Measurements from ENCODE around the gene BNIP1. TPM values are rescaled to one million over a fixed set of nuclear protein-coding genes. Genes with fewer than 3 reads are reported as not detected.

The BNIP1 gene
- total RNA-seq, 1 donor: 14.5 TPM

GRCh38 chr5:173200356-173200755 is 56.0 kb downstream of the BNIP1 start:
- Histone ChIP-seq H3K4me3 (ENCODE audit: insufficient read depth, low read length) (no peak overlapping the region), H2AFZ (ENCODE audit: low read length) (no peak overlapping the region), H3K27ac (ENCODE audit: low read depth, low read length) (no peak overlapping the region), H3K4me1 (ENCODE audit: insufficient read depth, low read length) (peaks cover 8% of the 10 kb centered on the region), H3K36me3 (ENCODE audit: insufficient read depth, low read length) (no peaks in the 10 kb centered on the region), H3K27me3 (ENCODE audit: insufficient read depth, low read length) (peaks cover 22% of the 10 kb centered on the region), H4K20me1 (ENCODE audit: insufficient read depth, low read length) (no peaks in the 10 kb centered on the region), H3K79me2 (ENCODE audit: insufficient read depth, low read length) (no peaks in the 10 kb centered on the region), H3K9me3 (ENCODE audit: low read depth, low read length) (peaks cover 5% of the 10 kb centered on the region), H3K4me2 (ENCODE audit: insufficient read depth, low read length) (no peak overlapping the region)
- no peak for DNase-seq (ENCODE audit: insufficient read length, low spot score, missing footprints)
- no peak for TF ChIP-seq CTCF (IDR thresholded peaks at IDR 0.05; ENCODE audit: extremely low read depth, low read depth, low read length)

GRCh38 chr5:173201636-173202265 is 57.4 kb downstream of the BNIP1 start:
- H3K4me3 ChIP-seq (ENCODE audit: insufficient read depth, low read length): no peak overlapping the region
- H3K4me1 ChIP-seq (ENCODE audit: insufficient read depth, low read length): peaks cover 8% of the 10 kb centered on the region
- H4K20me1 ChIP-seq (ENCODE audit: insufficient read depth, low read length): no peaks in the 10 kb centered on the region
- H2AFZ ChIP-seq (ENCODE audit: low read length): no peak overlapping the region
- H3K36me3 ChIP-seq (ENCODE audit: insufficient read depth, low read length): no peaks in the 10 kb centered on the region
- TF ChIP-seq CTCF (IDR thresholded peaks at IDR 0.05; ENCODE audit: extremely low read depth, low read depth, low read length): no peak
- H3K27ac ChIP-seq (ENCODE audit: low read depth, low read length): no peak overlapping the region
- peaks cover 5% of the 10 kb centered on the region for H3K9me3 ChIP-seq (ENCODE audit: low read depth, low read length)
- H3K79me2 ChIP-seq (ENCODE audit: insufficient read depth, low read length): no peaks in the 10 kb centered on the region
- H3K4me2 ChIP-seq (ENCODE audit: insufficient read depth, low read length): peak overlapping the region; percentile 45
- peak; percentile 95 for DNase-seq (ENCODE audit: insufficient read length, low spot score, missing footprints)
- H3K27me3 ChIP-seq (ENCODE audit: insufficient read depth, low read length): peaks cover 28% of the 10 kb centered on the region

- Histone ChIP-seq H3K27me3 (ENCODE audit: insufficient read depth, low read length) (peaks cover 30% of the 10 kb centered on the region), H3K4me3 (ENCODE audit: insufficient read depth, low read length) (no peak overlapping the region), H3K4me2 (ENCODE audit: insufficient read depth, low read length) (peak overlapping the region; percentile 45), H3K36me3 (ENCODE audit: insufficient read depth, low read length) (no peaks in the 10 kb centered on the region), H3K9me3 (ENCODE audit: low read depth, low read length) (peaks cover 5% of the 10 kb centered on the region), H3K27ac (ENCODE audit: low read depth, low read length) (no peak overlapping the region), H3K4me1 (ENCODE audit: insufficient read depth, low read length) (peaks cover 8% of the 10 kb centered on the region), H4K20me1 (ENCODE audit: insufficient read depth, low read length) (no peaks in the 10 kb centered on the region), H2AFZ (ENCODE audit: low read length) (no peak overlapping the region), H3K79me2 (ENCODE audit: insufficient read depth, low read length) (no peaks in the 10 kb centered on the region)
- TF ChIP-seq CTCF (IDR thresholded peaks at IDR 0.05; ENCODE audit: extremely low read depth, low read depth, low read length): no peak
- DNase-seq (ENCODE audit: insufficient read length, low spot score, missing footprints): no peak
Observed at GRCh38 chr5:173202266-173202875, 58.0 kb downstream of the BNIP1 start.

GRCh38 chr5:173204185-173204979 is 60.1 kb downstream of the BNIP1 start:
- Histone ChIP-seq H3K4me1 (ENCODE audit: insufficient read depth, low read length) (peaks cover 8% of the 10 kb centered on the region), H3K27me3 (ENCODE audit: insufficient read depth, low read length) (peaks cover 40% of the 10 kb centered on the region), H3K79me2 (ENCODE audit: insufficient read depth, low read length) (no peaks in the 10 kb centered on the region), H2AFZ (ENCODE audit: low read length) (no peak overlapping the region), H3K4me3 (ENCODE audit: insufficient read depth, low read length) (no peak overlapping the region), H3K27ac (ENCODE audit: low read depth, low read length) (no peak overlapping the region), H4K20me1 (ENCODE audit: insufficient read depth, low read length) (no peaks in the 10 kb centered on the region), H3K4me2 (ENCODE audit: insufficient read depth, low read length) (no peak overlapping the region), H3K36me3 (ENCODE audit: insufficient read depth, low read length) (no peaks in the 10 kb centered on the region), H3K9me3 (ENCODE audit: low read depth, low read length) (peaks cover 4% of the 10 kb centered on the region)
- no peak for DNase-seq (ENCODE audit: insufficient read length, low spot score, missing footprints)
- peak; percentile 61 for TF ChIP-seq CTCF (IDR thresholded peaks at IDR 0.05; ENCODE audit: extremely low read depth, low read depth, low read length)

Measured in osteoblast (primary cell).